GF-D8 (cell line): ENCODE data around the gene MEGF11.

Source experiments
- DNase-seq: peaks from one replicate; lab custom pipeline; 2025; lab: John Stamatoyannopoulos, UW

MEGF11 gene

GRCh38 chr15:66170042-66170441 lies 83.5 kb downstream of the MEGF11 start:
- no peak for DNase-seq

GRCh38 chr15:66169625-66170024 lies 83.9 kb downstream of the MEGF11 start:
- no peak for DNase-seq

GRCh38 chr15:66169023-66169422 lies 84.5 kb downstream of the MEGF11 start:
- DNase-seq = no peak

DNA sequence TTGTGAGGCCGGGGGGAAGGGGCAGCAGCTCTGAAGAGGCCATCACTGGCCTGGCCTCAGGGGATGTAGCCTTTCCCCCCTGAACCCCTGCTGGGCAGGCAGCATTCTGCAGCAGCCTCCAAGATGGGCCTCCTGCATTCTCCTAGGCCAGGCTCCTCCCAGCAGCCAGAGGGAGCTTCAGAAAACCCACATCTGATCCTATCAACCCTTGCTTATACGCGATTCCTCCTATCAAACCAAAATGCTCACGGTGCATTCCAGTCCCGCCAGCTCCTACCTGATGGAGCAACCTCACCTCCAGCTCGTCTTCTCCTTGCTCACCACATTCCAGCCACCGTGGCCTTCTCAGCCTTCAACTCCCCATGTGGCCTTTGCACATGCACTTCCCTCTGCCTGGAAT lies 85.7 kb downstream of the MEGF11 start:
- DNase-seq = no peak

- DNase-seq = no peak
Measured at GRCh38 chr15:66165856-66166255, 87.7 kb downstream of the MEGF11 start.

DNA sequence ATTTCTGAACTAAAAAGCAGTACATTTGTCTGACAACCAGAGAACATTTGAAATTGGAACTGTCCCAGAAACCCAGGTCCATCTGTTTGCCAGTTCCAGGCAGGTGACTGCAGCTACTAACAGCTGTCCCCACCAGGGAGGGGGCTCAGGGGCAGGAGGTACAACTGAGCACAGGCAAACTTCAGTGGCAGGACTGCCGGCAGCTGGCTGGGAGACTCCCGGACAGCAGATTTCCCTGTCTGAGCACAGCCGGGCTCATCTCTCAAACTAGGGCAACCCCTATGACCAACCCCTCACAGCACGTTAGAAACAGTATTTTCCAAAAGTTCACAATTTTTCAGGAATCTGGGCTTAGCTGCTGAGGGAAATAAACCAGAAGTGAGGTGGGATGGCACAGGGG lies 88.8 kb downstream of the MEGF11 start:
- no peak for DNase-seq

GRCh38 chr15:66163553-66163952 lies 90.0 kb downstream of the MEGF11 start:
- DNase-seq = no peak

GRCh38 chr15:66162286-66162685 lies 91.3 kb downstream of the MEGF11 start:
- no peak for DNase-seq

GRCh38 chr15:66161575-66162118 lies 91.9 kb downstream of the MEGF11 start:
- no peak for DNase-seq

DNA sequence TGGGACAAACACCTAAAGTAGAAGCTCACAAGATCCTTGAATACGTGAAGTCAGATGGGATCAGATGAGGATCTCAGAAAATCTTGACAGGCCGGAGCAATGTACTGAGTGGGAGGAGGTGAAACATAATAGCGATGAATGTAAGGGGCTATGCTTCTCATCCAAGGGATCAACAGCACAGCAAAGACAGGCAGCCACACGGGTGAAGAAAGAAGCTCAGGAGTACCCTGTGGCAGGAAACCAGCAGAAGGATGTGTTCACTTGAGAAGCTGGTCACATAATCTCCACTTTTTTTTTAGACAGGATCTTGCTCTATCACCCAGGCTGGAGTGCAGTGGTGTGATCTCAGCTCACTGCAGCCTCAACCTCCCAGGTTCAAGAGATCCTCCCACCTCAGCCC lies 92.4 kb downstream of the MEGF11 start:
- no peak for DNase-seq

DNA sequence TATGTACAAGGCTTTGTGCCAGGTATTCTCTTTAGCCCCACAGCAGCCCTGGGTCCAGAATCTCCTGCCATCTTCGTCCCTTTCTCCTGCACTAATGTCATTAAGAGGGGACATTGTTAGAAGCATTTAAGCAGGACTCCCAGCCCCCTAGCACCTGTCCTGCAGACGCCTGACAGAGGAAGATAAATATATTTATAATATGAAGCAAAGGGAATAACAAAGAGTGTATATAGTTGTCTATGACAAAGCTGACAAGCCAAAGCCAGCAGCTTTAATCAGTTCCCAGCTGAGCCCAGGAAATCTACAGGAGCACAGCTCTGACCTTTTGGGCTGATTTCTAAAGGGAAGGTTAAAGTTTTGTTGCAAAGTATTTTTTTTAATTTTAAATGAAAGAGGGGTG lies 96.0 kb downstream of the MEGF11 start:
- DNase-seq = no peak

DNA sequence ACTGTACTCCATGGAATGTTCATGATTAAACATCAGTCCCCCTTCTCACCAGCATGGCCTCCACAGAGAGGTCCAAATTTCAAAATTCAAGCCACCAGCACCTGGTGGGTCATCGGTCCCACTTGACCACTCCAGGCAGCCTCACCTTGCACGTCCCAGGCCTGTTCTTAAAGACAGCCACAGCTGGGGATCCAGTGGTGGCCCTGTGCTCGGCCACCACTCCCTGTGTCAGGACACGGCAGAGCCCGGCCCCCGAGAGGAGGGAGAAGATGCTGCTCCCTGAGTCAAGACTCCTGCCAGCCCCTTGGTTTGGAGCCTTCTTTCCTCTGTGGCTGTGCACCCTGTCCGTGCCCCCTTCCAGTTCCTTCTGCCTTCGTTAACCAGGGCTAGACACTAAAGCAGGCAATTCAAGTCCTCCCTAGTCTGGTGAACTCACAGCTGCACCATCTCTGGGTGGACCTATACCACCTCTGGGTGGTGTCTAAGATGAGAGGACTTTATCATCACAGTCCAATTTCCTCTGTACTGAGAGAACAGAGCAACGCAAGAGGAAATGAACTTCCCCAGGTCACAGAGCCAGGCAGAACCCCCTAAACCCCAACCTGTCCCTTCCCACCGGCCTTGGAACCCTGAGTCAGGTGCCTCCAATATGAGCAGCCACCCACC lies 97.1 kb downstream of the MEGF11 start:
- DNase-seq = no peak

GRCh38 chr15:66155065-66155464 lies 98.5 kb downstream of the MEGF11 start:
- no peak for DNase-seq

DNA sequence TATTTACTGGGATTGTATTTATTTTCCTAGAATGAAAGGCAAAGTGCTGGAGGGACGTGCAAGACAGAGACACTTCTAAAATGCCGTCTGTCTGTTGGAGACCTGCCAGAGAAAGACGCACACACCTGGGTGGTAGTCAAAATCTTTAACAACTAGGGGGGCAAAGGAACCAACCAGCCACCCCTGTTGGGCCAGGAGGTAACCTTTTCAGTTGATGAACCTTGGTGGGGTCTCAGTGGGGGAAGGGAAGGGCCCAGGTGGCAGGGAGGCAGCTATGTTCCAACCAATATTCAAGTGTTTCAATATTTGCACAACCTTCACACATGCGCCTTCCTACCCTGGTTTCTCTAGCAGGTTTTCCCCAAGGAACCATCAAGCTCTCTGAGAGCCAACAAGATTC lies 99.0 kb downstream of the MEGF11 start:
- no peak for DNase-seq

- DNase-seq = no peak
Measured at GRCh38 chr15:66153549-66154415, 99.8 kb downstream of the MEGF11 start.

- DNase-seq = no peak
Measured at GRCh38 chr15:66152650-66153049, 100.9 kb downstream of the MEGF11 start.

DNA sequence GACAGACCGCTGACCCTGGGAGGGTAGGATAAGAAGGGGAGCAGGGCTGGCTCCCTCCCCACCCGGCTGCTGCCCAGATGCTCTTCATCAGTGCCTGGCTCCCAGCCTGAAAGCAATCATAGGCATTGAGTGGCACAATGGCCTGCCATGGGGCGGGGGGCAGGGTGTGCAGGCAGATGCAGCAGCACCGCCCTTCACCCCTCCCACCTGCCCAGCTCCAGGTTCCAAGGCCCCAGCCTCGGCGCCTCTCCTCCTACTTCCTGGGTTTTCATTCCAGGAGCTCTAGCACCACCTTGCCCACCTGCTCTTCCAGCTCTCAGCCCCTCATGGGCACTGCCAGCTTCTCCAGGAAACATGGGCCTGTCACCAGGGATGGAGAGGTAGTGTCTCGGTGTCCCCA lies 101.7 kb downstream of the MEGF11 start:
- no peak for DNase-seq

GRCh38 chr15:66149871-66150270 lies 103.7 kb downstream of the MEGF11 start:
- DNase-seq = no peak

GRCh38 chr15:66148187-66148586 lies 105.4 kb downstream of the MEGF11 start:
- no peak for DNase-seq

DNA sequence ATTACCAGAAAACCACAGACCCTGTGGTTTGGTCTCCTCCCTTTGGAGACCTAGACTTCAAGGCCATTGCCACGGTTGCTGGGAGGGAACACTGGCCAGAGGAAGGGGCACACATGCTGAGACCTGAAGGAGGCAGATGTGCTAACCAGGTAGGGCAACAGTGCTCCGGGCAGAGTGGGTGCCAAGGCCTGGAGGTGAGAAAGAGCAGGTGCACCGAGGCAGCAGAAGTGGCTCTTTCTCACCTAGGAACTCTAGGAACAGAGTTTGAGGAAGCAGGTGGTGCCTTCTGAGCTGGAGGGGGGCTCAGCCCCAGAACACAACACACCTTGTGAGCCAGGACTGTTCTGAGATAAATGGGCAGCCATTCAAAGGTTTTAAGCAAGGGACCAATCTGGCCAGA lies 106.1 kb downstream of the MEGF11 start:
- DNase-seq = no peak

DNA sequence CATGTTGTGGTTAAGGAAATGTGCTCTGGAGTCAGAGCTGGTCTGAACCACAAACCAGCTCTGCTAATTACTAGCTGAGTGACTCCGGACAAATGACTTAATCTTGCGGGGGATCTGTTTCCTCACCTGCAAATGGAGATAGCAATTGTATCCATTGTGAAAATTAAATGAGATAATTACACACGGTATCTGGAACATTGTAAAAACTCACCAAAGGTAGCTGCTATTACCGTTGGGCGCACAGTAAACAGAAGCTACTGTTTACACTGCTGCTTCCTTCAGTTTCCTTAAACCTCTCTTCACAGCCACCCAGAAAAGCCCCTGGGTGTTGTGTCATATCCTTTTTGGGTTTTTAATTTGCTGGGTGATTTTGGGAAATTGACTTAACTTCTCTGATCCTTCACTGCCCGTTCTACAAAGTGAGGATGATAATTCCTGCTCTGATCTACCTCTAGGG lies 107.8 kb downstream of the MEGF11 start:
- DNase-seq = peak; percentile 68

DNA sequence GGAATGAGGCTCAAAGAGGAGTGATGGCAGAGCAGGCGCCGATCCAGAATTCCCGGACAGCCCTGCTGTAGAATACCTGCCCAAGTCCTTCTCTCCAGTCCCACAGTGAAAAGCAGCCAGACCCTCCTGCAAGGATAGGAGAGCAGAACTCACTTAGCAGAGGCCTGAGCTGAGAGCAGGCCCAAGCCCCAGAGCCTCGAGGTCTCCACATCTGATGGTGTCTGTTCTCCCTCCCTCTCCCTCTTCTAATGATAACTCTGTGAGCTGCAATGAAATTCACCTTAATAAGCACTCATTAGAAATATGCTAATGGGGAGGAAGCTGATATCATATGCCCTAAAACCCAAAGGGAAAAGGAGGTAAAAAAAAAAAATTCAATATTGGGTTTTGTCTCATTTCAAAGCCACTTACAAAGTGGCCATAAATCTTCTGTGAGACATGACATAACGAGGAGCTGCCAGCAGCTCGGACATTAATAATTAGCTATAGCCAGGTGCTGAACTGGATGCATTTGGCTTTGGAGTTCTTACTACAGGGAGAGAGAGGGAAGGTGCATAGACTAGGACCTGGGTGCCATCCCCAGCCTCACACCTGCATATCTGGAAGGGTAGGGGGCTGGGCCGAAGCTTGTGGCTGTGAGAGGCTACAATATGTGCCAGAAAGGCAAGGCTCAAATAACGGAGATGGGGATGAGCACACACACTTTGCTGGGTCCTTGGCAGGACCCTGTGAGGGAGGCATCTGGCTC lies 108.4 kb downstream of the MEGF11 start:
- DNase-seq = no peak
